Stomach (tissue), 4 donors: Measurements from ENCODE around the gene GREB1L.

Source experiments
- CTCF ChIP-seq, 7 experiments: fragments of 450-650 bp in 4 of 7; fragments of 200-600 bp in 3 of 7; sonication (generic) in 3 of 7; IDR thresholded peaks; one replicate each; pipeline ENCODE4 v1.5.1; 2016 to 2019; ENCODE audit warnings: antibody characterized with exemption in 7 of 7, control low read depth in 2 of 7, mild to moderate bottlenecking in 1 of 7
- EP300 ChIP-seq: sonication (generic); formaldehyde crosslinking; IDR thresholded peaks from one replicate; pipeline ENCODE4 v1.6.1; 2017; ENCODE audit warnings: antibody characterized with exemption
- POLR2A ChIP-seq, 4 donors: fragments of 450-650 bp; IDR thresholded peaks; one replicate each; pipeline ENCODE4 v1.6.1; 2016; ENCODE audit warnings: antibody characterized with exemption in 4 of 4, control low read depth in 2 of 4, mild to moderate bottlenecking in 1 of 4, moderate library complexity in 1 of 4
- POLR2AphosphoS5 ChIP-seq, 3 donors: sonication (generic); formaldehyde crosslinking; IDR thresholded peaks; one replicate each; pipeline ENCODE4 v1.6.1; 2016; ENCODE audit warnings: antibody characterized with exemption in 3 of 3

- TF ChIP-seq CTCF (IDR thresholded peaks at IDR 0.05) (no peak), POLR2A (IDR thresholded peaks at IDR 0.05) (no peak), POLR2AphosphoS5 (IDR thresholded peaks at IDR 0.05) (no peak), EP300 (no peak)
Observed at GRCh38 chr18:21452796-21453510, 210.9 kb downstream of the GREB1L start.
